ENCODE data around the gene GCA.

The GCA gene

GRCh38 chr2:162330881-162331280, 13.1 kb upstream of the GCA start:
- no peaks in the 10 kb centered on the region for H3K36me3 ChIP-seq (ENCODE audit: control insufficient read depth, insufficient read depth, low read length, severe bottlenecking)
- H3K9me3 ChIP-seq (ENCODE audit: control insufficient read depth, low read length) = no peaks in the 10 kb centered on the region
- H3K27me3 ChIP-seq (replicated peaks; ENCODE audit: control insufficient read depth, insufficient read depth, low read length) = no peaks in the 10 kb centered on the region
- no peak overlapping the region for H3K9ac ChIP-seq (ENCODE audit: low read length)
- H3K4me3 ChIP-seq (ENCODE audit: low read length) = no peak overlapping the region
- H3K4me1 ChIP-seq (ENCODE audit: control insufficient read depth, insufficient read depth, low read length) = no peaks in the 10 kb centered on the region
- DNase-seq (ENCODE audit: low read depth) = no peak

GRCh38 chr2:162333968-162334367, 10.0 kb upstream of the GCA start:
- peak; percentile 55 for DNase-seq (ENCODE audit: low read depth)
- H3K9me3 ChIP-seq (ENCODE audit: control insufficient read depth, low read length) = no peaks in the 10 kb centered on the region
- no peak overlapping the region for H3K4me3 ChIP-seq (ENCODE audit: low read length)
- H3K36me3 ChIP-seq (ENCODE audit: control insufficient read depth, insufficient read depth, low read length, severe bottlenecking) = no peaks in the 10 kb centered on the region
- H3K4me1 ChIP-seq (ENCODE audit: control insufficient read depth, insufficient read depth, low read length) = peaks cover 5% of the 10 kb centered on the region
- no peak overlapping the region for H3K9ac ChIP-seq (ENCODE audit: low read length)
- H3K27me3 ChIP-seq (replicated peaks; ENCODE audit: control insufficient read depth, insufficient read depth, low read length) = no peaks in the 10 kb centered on the region

- Histone ChIP-seq H3K9me3 (ENCODE audit: control insufficient read depth, low read length) (no peaks in the 10 kb centered on the region), H3K4me1 (ENCODE audit: control insufficient read depth, insufficient read depth, low read length) (peaks cover 15% of the 10 kb centered on the region), H3K36me3 (ENCODE audit: control insufficient read depth, insufficient read depth, low read length, severe bottlenecking) (no peaks in the 10 kb centered on the region), H3K9ac (ENCODE audit: low read length) (no peak overlapping the region), H3K27me3 (replicated peaks; ENCODE audit: control insufficient read depth, insufficient read depth, low read length) (no peaks in the 10 kb centered on the region), H3K4me3 (ENCODE audit: low read length) (no peak overlapping the region)
- no peak for DNase-seq (ENCODE audit: low read depth)
Observed at GRCh38 chr2:162337868-162338267, 6.1 kb upstream of the GCA start.

- Histone ChIP-seq H3K36me3 (ENCODE audit: control insufficient read depth, insufficient read depth, low read length, severe bottlenecking) (no peaks in the 10 kb centered on the region), H3K27me3 (replicated peaks; ENCODE audit: control insufficient read depth, insufficient read depth, low read length) (no peaks in the 10 kb centered on the region), H3K9ac (ENCODE audit: low read length) (no peak overlapping the region), H3K9me3 (ENCODE audit: control insufficient read depth, low read length) (no peaks in the 10 kb centered on the region), H3K4me3 (ENCODE audit: low read length) (no peak overlapping the region), H3K4me1 (ENCODE audit: control insufficient read depth, insufficient read depth, low read length) (peaks cover 23% of the 10 kb centered on the region)
- no peak for DNase-seq (ENCODE audit: low read depth)
Observed at GRCh38 chr2:162340822-162341221, 3.1 kb upstream of the GCA start.

GRCh38 chr2:162342321-162342720, 1.6 kb upstream of the GCA start:
- Histone ChIP-seq H3K36me3 (ENCODE audit: control insufficient read depth, insufficient read depth, low read length, severe bottlenecking) (no peaks in the 10 kb centered on the region), H3K27me3 (replicated peaks; ENCODE audit: control insufficient read depth, insufficient read depth, low read length) (no peaks in the 10 kb centered on the region), H3K9me3 (ENCODE audit: control insufficient read depth, low read length) (no peaks in the 10 kb centered on the region), H3K4me3 (ENCODE audit: low read length) (peak overlapping the region; percentile 57), H3K4me1 (ENCODE audit: control insufficient read depth, insufficient read depth, low read length) (peaks cover 21% of the 10 kb centered on the region), H3K9ac (ENCODE audit: low read length) (peak overlapping the region; percentile 50)
- no peak for DNase-seq (ENCODE audit: low read depth)

- Histone ChIP-seq H3K4me3 (ENCODE audit: low read length) (peak overlapping the region; percentile 90), H3K36me3 (ENCODE audit: control insufficient read depth, insufficient read depth, low read length, severe bottlenecking) (no peaks in the 10 kb centered on the region), H3K9me3 (ENCODE audit: control insufficient read depth, low read length) (no peaks in the 10 kb centered on the region), H3K9ac (ENCODE audit: low read length) (peak overlapping the region; percentile 50), H3K27me3 (replicated peaks; ENCODE audit: control insufficient read depth, insufficient read depth, low read length) (no peaks in the 10 kb centered on the region), H3K4me1 (ENCODE audit: control insufficient read depth, insufficient read depth, low read length) (peaks cover 17% of the 10 kb centered on the region)
- DNase-seq (ENCODE audit: low read depth) = no peak
Observed at GRCh38 chr2:162342841-162343240, 1.1 kb upstream of the GCA start.

- DNase-seq (ENCODE audit: low read depth) = no peak
- H3K4me1 ChIP-seq (ENCODE audit: control insufficient read depth, insufficient read depth, low read length) = peaks cover 17% of the 10 kb centered on the region
- H3K36me3 ChIP-seq (ENCODE audit: control insufficient read depth, insufficient read depth, low read length, severe bottlenecking) = no peaks in the 10 kb centered on the region
- H3K4me3 ChIP-seq (ENCODE audit: low read length) = peak overlapping the region; percentile 90
- no peaks in the 10 kb centered on the region for H3K9me3 ChIP-seq (ENCODE audit: control insufficient read depth, low read length)
- H3K27me3 ChIP-seq (replicated peaks; ENCODE audit: control insufficient read depth, insufficient read depth, low read length) = no peaks in the 10 kb centered on the region
- no peak overlapping the region for H3K9ac ChIP-seq (ENCODE audit: low read length)
Observed at GRCh38 chr2:162343492-162343823, 474 bp upstream of the GCA start.

- Histone ChIP-seq H3K9me3 (ENCODE audit: control insufficient read depth, low read length) (no peaks in the 10 kb centered on the region), H3K4me3 (ENCODE audit: low read length) (peak overlapping the region; percentile 90), H3K4me1 (ENCODE audit: control insufficient read depth, insufficient read depth, low read length) (peaks cover 17% of the 10 kb centered on the region), H3K9ac (ENCODE audit: low read length) (peak overlapping the region; percentile 88), H3K27me3 (replicated peaks; ENCODE audit: control insufficient read depth, insufficient read depth, low read length) (no peaks in the 10 kb centered on the region), H3K36me3 (ENCODE audit: control insufficient read depth, insufficient read depth, low read length, severe bottlenecking) (no peaks in the 10 kb centered on the region)
- DNase-seq (ENCODE audit: low read depth) = peak; percentile 1
Observed at GRCh38 chr2:162344617-162344950, 652 bp downstream of the GCA start.

GRCh38 chr2:162365392-162365791, 21.5 kb downstream of the GCA start:
- DNase-seq (ENCODE audit: low read depth) = peak; percentile 41
- peaks cover 26% of the 10 kb centered on the region for H3K4me1 ChIP-seq (ENCODE audit: control insufficient read depth, insufficient read depth, low read length)
- no peaks in the 10 kb centered on the region for H3K9me3 ChIP-seq (ENCODE audit: control insufficient read depth, low read length)
- H3K27me3 ChIP-seq (replicated peaks; ENCODE audit: control insufficient read depth, insufficient read depth, low read length) = no peaks in the 10 kb centered on the region
- H3K36me3 ChIP-seq (ENCODE audit: control insufficient read depth, insufficient read depth, low read length, severe bottlenecking) = no peaks in the 10 kb centered on the region
- H3K9ac ChIP-seq (ENCODE audit: low read length) = no peak overlapping the region
- no peak overlapping the region for H3K4me3 ChIP-seq (ENCODE audit: low read length)

GRCh38 chr2:162368494-162368893, 24.6 kb downstream of the GCA start:
- no peaks in the 10 kb centered on the region for H3K9me3 ChIP-seq (ENCODE audit: control insufficient read depth, low read length)
- no peak overlapping the region for H3K4me3 ChIP-seq (ENCODE audit: low read length)
- H3K36me3 ChIP-seq (ENCODE audit: control insufficient read depth, insufficient read depth, low read length, severe bottlenecking) = no peaks in the 10 kb centered on the region
- peaks cover 39% of the 10 kb centered on the region for H3K4me1 ChIP-seq (ENCODE audit: control insufficient read depth, insufficient read depth, low read length)
- H3K9ac ChIP-seq (ENCODE audit: low read length) = no peak overlapping the region
- no peaks in the 10 kb centered on the region for H3K27me3 ChIP-seq (replicated peaks; ENCODE audit: control insufficient read depth, insufficient read depth, low read length)
- no peak for DNase-seq (ENCODE audit: low read depth)

GRCh38 chr2:162369551-162369950, 25.6 kb downstream of the GCA start:
- H3K4me3 ChIP-seq (ENCODE audit: low read length) = peak overlapping the region; percentile 12
- H3K9ac ChIP-seq (ENCODE audit: low read length) = peak overlapping the region; percentile 18
- H3K27me3 ChIP-seq (replicated peaks; ENCODE audit: control insufficient read depth, insufficient read depth, low read length) = no peaks in the 10 kb centered on the region
- no peaks in the 10 kb centered on the region for H3K9me3 ChIP-seq (ENCODE audit: control insufficient read depth, low read length)
- peaks cover 39% of the 10 kb centered on the region for H3K4me1 ChIP-seq (ENCODE audit: control insufficient read depth, insufficient read depth, low read length)
- DNase-seq (ENCODE audit: low read depth) = no peak
- no peaks in the 10 kb centered on the region for H3K36me3 ChIP-seq (ENCODE audit: control insufficient read depth, insufficient read depth, low read length, severe bottlenecking)

- H3K9me3 ChIP-seq (ENCODE audit: control insufficient read depth, low read length) = no peaks in the 10 kb centered on the region
- peak overlapping the region; percentile 32 for H3K4me3 ChIP-seq (ENCODE audit: low read length)
- H3K4me1 ChIP-seq (ENCODE audit: control insufficient read depth, insufficient read depth, low read length) = peaks cover 39% of the 10 kb centered on the region
- DNase-seq (ENCODE audit: low read depth) = peak; percentile 9
- no peaks in the 10 kb centered on the region for H3K36me3 ChIP-seq (ENCODE audit: control insufficient read depth, insufficient read depth, low read length, severe bottlenecking)
- H3K9ac ChIP-seq (ENCODE audit: low read length) = no peak overlapping the region
- no peaks in the 10 kb centered on the region for H3K27me3 ChIP-seq (replicated peaks; ENCODE audit: control insufficient read depth, insufficient read depth, low read length)
Observed at GRCh38 chr2:162370931-162371330, 27.0 kb downstream of the GCA start.

Measured in adipocyte (in vitro differentiated cells).